H1 (cell line): ENCODE measurements around the gene PDLIM4. TPM values are rescaled to one million over a fixed set of nuclear protein-coding genes. Genes with fewer than 3 reads are reported as not detected.

Experiments
- CTCF ChIA-PET: fragments of 300-600 bp; sonication (Branson Sonifier 250); formaldehyde crosslinking; loops from one replicate; lab custom pipeline; 2021; ENCODE audit not compliant: partially characterized antibody; lab: Charles Lee
- POLR2A ChIA-PET: fragments of 300-600 bp; sonication (Branson Sonifier 250); formaldehyde crosslinking; loops from one replicate; lab custom pipeline; 2021; ENCODE audit warnings: inconsistent platforms; ENCODE audit not compliant: partially characterized antibody; lab: Charles Lee
- DNase-seq, 2 experiments: peaks; one replicate each; pipeline versions ENCODE4 v3.0.0 to v3.0.0-alpha.2; 2010 to 2022; ENCODE audit warnings: low spot score in 2 of 2, low read depth in 1 of 2, mixed read lengths in 1 of 2
- FAIRE-seq: peaks from 2 replicates; lab custom pipeline; 2011; peaks lifted over from hg19 to GRCh38; lab: Jason Lieb, UNC
- H2AFZ ChIP-seq: 2 replicates; pipeline ENCODE4 v1.8.1; 2012; ENCODE audit warnings: low read length, inconsistent platforms
- H2AK5ac ChIP-seq: 2 replicates; pipeline ENCODE4 v1.6.1; 2013; ENCODE audit warnings: low read depth, low read length
- H2BK120ac ChIP-seq: replicated peaks from 2 replicates; pipeline ENCODE3; 2013; ENCODE audit warnings: low read depth, low read length, inconsistent platforms
- H2BK12ac ChIP-seq: 2 replicates; pipeline ENCODE4 v1.6.1; 2013; ENCODE audit warnings: low read depth, low read length
- H2BK15ac ChIP-seq: 2 replicates; pipeline ENCODE4 v1.6.1; 2013; ENCODE audit warnings: low read length
- H2BK20ac ChIP-seq: 2 replicates; pipeline ENCODE4 v1.6.1; 2013; ENCODE audit warnings: low read length
- H2BK5ac ChIP-seq: 2 replicates; pipeline ENCODE4 v1.6.1; 2013; ENCODE audit warnings: low read depth, low read length
- H3K14ac ChIP-seq: 2 replicates; pipeline ENCODE4 v1.6.1; 2013; ENCODE audit warnings: inconsistent platforms; ENCODE audit not compliant: insufficient read length
- H3K18ac ChIP-seq: 2 replicates; pipeline ENCODE4 v1.6.1; 2013; ENCODE audit warnings: low read length; ENCODE audit errors: extremely low read depth
- H3K23ac ChIP-seq: 2 replicates; pipeline ENCODE4 v1.6.1; 2013; ENCODE audit warnings: inconsistent platforms; ENCODE audit not compliant: insufficient read length
- H3K23me2 ChIP-seq: 2 replicates; pipeline ENCODE4 v1.6.1; 2013; ENCODE audit warnings: low read depth, low read length
- H3K27ac ChIP-seq: 2 replicates; pipeline ENCODE4 v1.6.1; 2011; ENCODE audit warnings: low read depth, low read length, inconsistent platforms
- H3K27me3 ChIP-seq, 4 experiments: replicated peaks in 1 of 4; 1 replicate in 1 of 4; 2 replicates in 3 of 4; pipeline versions ENCODE4 v1.6.1 to v1.8.1; 2011 to 2013; ENCODE audit warnings: low read length in 3 of 4, mild to moderate bottlenecking in 3 of 4, inconsistent platforms in 2 of 4, mixed read lengths in 2 of 4, moderate library complexity in 1 of 4; ENCODE audit not compliant: control insufficient read depth in 3 of 4, insufficient read depth in 3 of 4; ENCODE audit errors: extremely low read depth in 1 of 4
- H3K36me3 ChIP-seq, 4 experiments: 2 replicates each; pipeline versions ENCODE4 v1.6.1 to v1.8.1; 2011 to 2013; ENCODE audit warnings: mild to moderate bottlenecking in 4 of 4, low read length in 3 of 4, moderate library complexity in 2 of 4, control low read depth in 1 of 4, inconsistent platforms in 1 of 4; ENCODE audit not compliant: insufficient read depth in 4 of 4, control insufficient read depth in 2 of 4
- H3K4ac ChIP-seq: replicated peaks from 2 replicates; pipeline ENCODE3; 2013; ENCODE audit warnings: low read length, low read depth, mixed read lengths, inconsistent platforms; ENCODE audit not compliant: insufficient read length
- H3K4me1 ChIP-seq, 4 experiments: replicated peaks in 1 of 4; 1 replicate in 1 of 4; 2 replicates in 3 of 4; pipeline versions ENCODE4 v1.6.1 to v1.8.1; 2011 to 2013; ENCODE audit warnings: low read length in 3 of 4, inconsistent platforms in 2 of 4, mixed read lengths in 1 of 4; ENCODE audit not compliant: insufficient read depth in 4 of 4, control insufficient read depth in 3 of 4
- H3K4me2 ChIP-seq, 2 experiments: 2 replicates each; pipeline versions ENCODE4 v1.6.1 to v1.8.1; 2011 to 2013; ENCODE audit warnings: low read depth in 2 of 2, low read length in 2 of 2, control low read depth in 1 of 2, inconsistent platforms in 1 of 2, mild to moderate bottlenecking in 1 of 2; ENCODE audit not compliant: insufficient read depth in 1 of 2
- H3K4me3 ChIP-seq, 4 experiments: fragments of 200-600, 300-600 bp in 1 of 4; sonication (generic), shearing (Covaris generic), sonication (Bioruptor Twin) in 1 of 4; 2 replicates each; pipeline versions ENCODE4 v1.5.1 to v1.8.1; 2011 to 2016; ENCODE audit warnings: low read length in 4 of 4, low read depth in 3 of 4, control low read depth in 2 of 4, inconsistent platforms in 2 of 4, mild to moderate bottlenecking in 2 of 4, mixed read lengths in 1 of 4, moderate library complexity in 1 of 4; ENCODE audit not compliant: insufficient read depth in 2 of 4; ENCODE audit errors: extremely low read depth in 1 of 4
- H3K56ac ChIP-seq: replicated peaks from 2 replicates; pipeline ENCODE3; 2013; ENCODE audit warnings: low read depth, mild to moderate bottlenecking, mixed read lengths, low read length, inconsistent platforms; ENCODE audit not compliant: insufficient read length
- H3K79me1 ChIP-seq: 2 replicates; pipeline ENCODE4 v1.6.1; 2013; ENCODE audit warnings: low read depth, low read length, control low read depth
- H3K79me2 ChIP-seq, 2 experiments: 2 replicates each; pipeline versions ENCODE4 v1.6.1 to v1.8.1; 2012 to 2013; ENCODE audit warnings: low read length in 2 of 2, mild to moderate bottlenecking in 2 of 2, inconsistent platforms in 1 of 2; ENCODE audit not compliant: insufficient read depth in 2 of 2, control insufficient read depth in 1 of 2
- H3K9ac ChIP-seq, 4 experiments: replicated peaks in 1 of 4; 1 replicate in 1 of 4; 2 replicates in 3 of 4; pipeline versions ENCODE4 v1.6.1 to v1.8.1; 2011 to 2013; ENCODE audit warnings: low read depth in 3 of 4, low read length in 3 of 4, control low read depth in 2 of 4, mild to moderate bottlenecking in 2 of 4, moderate library complexity in 2 of 4, inconsistent platforms in 1 of 4; ENCODE audit errors: extremely low read depth in 1 of 4
- H3K9me3 ChIP-seq, 2 experiments: 2 replicates each; pipeline versions ENCODE4 v1.6.1 to v1.8.1; 2012 to 2013; ENCODE audit warnings: mild to moderate bottlenecking in 2 of 2, moderate library complexity in 2 of 2, control low read depth in 1 of 2, inconsistent platforms in 1 of 2, low read depth in 1 of 2, low read length in 1 of 2, mixed read lengths in 1 of 2; ENCODE audit not compliant: insufficient read depth in 2 of 2
- H4K20me1 ChIP-seq, 2 experiments: replicated peaks in 1 of 2; 2 replicates each; pipeline versions ENCODE3 to v1.8.1; 2011 to 2013; ENCODE audit warnings: inconsistent platforms in 2 of 2, low read length in 2 of 2, mild to moderate bottlenecking in 1 of 2; ENCODE audit not compliant: insufficient read depth in 2 of 2, control insufficient read depth in 1 of 2
- H4K5ac ChIP-seq: 2 replicates; pipeline ENCODE4 v1.6.1; 2013; ENCODE audit warnings: low read length, low read depth, mixed read lengths, inconsistent platforms; ENCODE audit not compliant: insufficient read length
- H4K8ac ChIP-seq: 2 replicates; pipeline ENCODE4 v1.8.0; 2013; ENCODE audit warnings: mild to moderate bottlenecking, moderate library complexity, low read length, inconsistent platforms; ENCODE audit not compliant: insufficient read depth; ENCODE audit errors: extremely low read depth
- H4K91ac ChIP-seq: replicated peaks from 2 replicates; pipeline ENCODE3; 2013; ENCODE audit warnings: low read length, mixed read lengths, inconsistent platforms; ENCODE audit not compliant: insufficient read length
- CREB1 ChIP-seq: IDR thresholded peaks from 2 replicates; pipeline ENCODE4 v1.6.1; 2012; ENCODE audit warnings: inconsistent platforms
- TAF1 ChIP-seq: IDR thresholded peaks from 2 replicates; pipeline ENCODE4 v1.6.1; 2011; ENCODE audit warnings: mild to moderate bottlenecking, low read depth, low read length
- TBP ChIP-seq: IDR thresholded peaks from 2 replicates; pipeline ENCODE4 v1.6.1; 2011; ENCODE audit warnings: low read depth, low read length, improper control_type of control experiment
- WGBS, 2 experiments: shearing (Covaris generic) in 1 of 2; methylation state at CpG; one replicate each; pipeline versions ENCODE4 v1.1.6 to v1.1.7; 2013 to 2015; ENCODE audit warnings: low lambda C conversion rate in 2 of 2, mixed read lengths in 2 of 2, inconsistent platforms in 1 of 2, low coverage in 1 of 2, missing lambda C conversion rate in 1 of 2; ENCODE audit not compliant: insufficient replicate concordance in 2 of 2, insufficient coverage in 1 of 2, insufficient read length in 1 of 2; ENCODE audit errors: extremely low coverage in 1 of 2, missing lambda C conversion rate in 1 of 2; 5-methylcytosine and 5-hydroxymethylcytosine counted together
- polyA plus RNA-seq, 7 experiments: library from polyadenylated mRNA; depleted of rRNA in 3 of 7; stranded (reverse) in 5 of 7; unstranded in 2 of 7; fragments of >200 nt in 5 of 7; fragments of 200-250 nt in 2 of 7; gene quantifications; 1 replicate in 5 of 7; 2 replicates in 1 of 7; 4 replicates in 1 of 7; pipeline versions ENCODE4 v1.2.1 to v1.2.3, GENCODE V29; 2011 to 2013; ENCODE audit warnings: missing spikeins in 2 of 7, mixed read lengths in 2 of 7
- total RNA-seq: library from RNA; stranded (reverse); fragmentation: NEBNext Ultra II Directional; extraction: Animal tissue kit (Norgen Biotek cat#: 25700); gene quantifications from 2 replicates; pipeline ENCODE4 v1.2.1, GENCODE V29; 2021
- TF ChIP-seq, protein P1 (sequence below): IDR thresholded peaks from 2 replicates; pipeline ENCODE4 v1.6.1; 2012; ENCODE audit warnings: inconsistent platforms
- TF ChIP-seq, protein P2 (sequence below): IDR thresholded peaks from 2 replicates; pipeline ENCODE4 v1.6.1; 2011; ENCODE audit warnings: low read depth, mild to moderate bottlenecking, low read length; ENCODE audit not compliant: insufficient read depth

Gene PDLIM4
- total and polyA plus RNA-seq, 2 of the 8 experiments (the other 6 are each of a cell fraction or from before 2014, with no cell fraction given) = 10.7 to 29.1 TPM

DNA sequence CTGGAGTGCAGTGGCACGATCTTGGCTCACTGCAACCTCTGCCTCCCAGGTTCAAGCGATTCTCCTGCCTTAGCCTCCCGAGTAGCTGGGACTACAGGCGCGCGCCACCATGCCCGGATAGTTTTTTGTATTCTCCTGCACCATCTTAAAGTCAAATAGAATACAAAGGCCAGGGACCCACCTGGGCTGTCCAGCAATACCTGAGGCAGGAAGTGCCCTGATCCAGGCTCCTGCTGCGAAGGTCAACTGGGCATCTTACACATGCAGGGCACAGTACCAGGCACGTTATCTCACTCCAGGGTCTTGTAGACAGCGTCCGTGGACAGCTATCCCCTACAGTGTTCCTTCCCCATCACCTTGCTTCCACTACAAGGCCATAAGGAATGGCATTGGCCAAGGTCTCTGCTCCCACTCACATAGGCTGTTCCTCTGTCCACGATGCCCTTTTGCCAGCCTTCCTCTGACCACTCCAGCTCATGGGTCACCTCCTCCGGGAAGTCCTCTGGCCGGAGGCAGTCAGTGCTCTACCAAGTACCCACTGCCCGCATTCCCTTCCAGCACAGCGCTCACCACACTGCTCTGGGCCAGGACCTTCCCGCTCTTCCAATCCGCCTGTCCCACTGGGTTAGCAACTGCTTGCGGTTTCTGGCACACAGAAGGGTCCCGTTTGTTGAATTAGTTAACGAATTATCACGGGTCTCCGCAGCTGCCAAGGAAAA is 30.8 kb upstream of the PDLIM4 start:
- Histone ChIP-seq H4K91ac (no peak overlapping the region), H2BK5ac (no peak overlapping the region), H3K9ac (peak overlapping the region in 2 of 4 experiments; percentile 5; a peak in 1 of 7 replicates), H2BK120ac (no peak overlapping the region), H3K36me3 (no peaks in the 10 kb centered on the region), H3K4ac (no peak overlapping the region), H3K79me2 (no peaks in the 10 kb centered on the region), H3K27ac (no peak overlapping the region), H2AK5ac (no peak overlapping the region), H3K56ac (no peak overlapping the region), H3K4me1 (peaks cover 0 to 7% (median 5%) of the 10 kb centered on the region in 4 experiments; a peak in 4 of 7 replicates), H3K23me2 (peaks cover 5% of the 10 kb centered on the region), H3K23ac (no peak overlapping the region), H2AFZ (peak overlapping the region; percentile 63), H4K5ac (no peak overlapping the region), H3K79me1 (no peaks in the 10 kb centered on the region), H3K18ac (no peak overlapping the region), H3K27me3 (peaks cover 3 to 22% (median 20%) of the 10 kb centered on the region in 4 experiments), H2BK15ac (no peak overlapping the region), H4K8ac (no peak overlapping the region), H2BK12ac (peak overlapping the region; percentile 1; the same call in 1 of the 2 replicates), H3K4me3 (peak overlapping the region; percentile 57 to 77 (median 60)), H3K4me2 (peak overlapping the region; percentile 75 to 80), H3K9me3 (no peaks in the 10 kb centered on the region), H4K20me1 (peaks cover 0 to 1% of the 10 kb centered on the region in 2 experiments), H2BK20ac (no peak overlapping the region), H3K14ac (no peak overlapping the region)
- TF ChIP-seq, protein P1, sequence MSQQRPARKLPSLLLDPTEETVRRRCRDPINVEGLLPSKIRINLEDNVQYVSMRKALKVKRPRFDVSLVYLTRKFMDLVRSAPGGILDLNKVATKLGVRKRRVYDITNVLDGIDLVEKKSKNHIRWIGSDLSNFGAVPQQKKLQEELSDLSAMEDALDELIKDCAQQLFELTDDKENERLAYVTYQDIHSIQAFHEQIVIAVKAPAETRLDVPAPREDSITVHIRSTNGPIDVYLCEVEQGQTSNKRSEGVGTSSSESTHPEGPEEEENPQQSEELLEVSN = peak; percentile 21; the same call in 1 of the 2 replicates
- TF ChIP-seq, protein P2, sequence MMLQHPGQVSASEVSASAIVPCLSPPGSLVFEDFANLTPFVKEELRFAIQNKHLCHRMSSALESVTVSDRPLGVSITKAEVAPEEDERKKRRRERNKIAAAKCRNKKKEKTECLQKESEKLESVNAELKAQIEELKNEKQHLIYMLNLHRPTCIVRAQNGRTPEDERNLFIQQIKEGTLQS = no peak
- TF ChIP-seq CREB1 (no peak), TBP (no peak), TAF1 (no peak)
- FAIRE-seq (no peak), DNase-seq (peak in 1 of 2 experiments; percentile 47)
- ChIA-PET POLR2A (interaction anchor here (1.2 to 3.3 kb wide), 3 partner anchors 9 to 15 kb away, joined by 3 to 11 read pairs (median 3); no protein-coding TSS in a partner anchor), CTCF (interaction anchor here (1.0 to 4.3 kb wide), 14 partner anchors 9 to 168 kb away, joined by 3 to 39 read pairs (median 5); no protein-coding TSS in a partner anchor)
- 65% methylated on average over 22 of the region's 23 CpGs; no CpG with 5 or more reads in 1 of the 2 experiments for WGBS, 2 experiments
